Stimulated activated CD4-positive, alpha-beta T cell treated with anti-CD3 and anti-CD28 coated beads, Interleukin-12 subunit alpha, Interleukin-12 subunit beta, amount 100 ng/mL, for 48 hours (primary cell): ENCODE results near the gene RNF31.
A peak's percentile ranks its signal among the peaks of the same experiment; 100 is the strongest.

ENCODE experiments used
- DNase-seq, 3 donors: peaks; one replicate each; pipeline ENCODE4 v3.0.0-alpha.2; 2020; ENCODE audit warnings: low read depth in 2 of 3, low spot score in 1 of 3

RNF31 gene

GRCh38 chr14:24159777-24160498 lies 12.6 kb downstream of the RNF31 start:
- DNase-seq, result no peak

- DNase-seq, result no peak
Observed at GRCh38 chr14:24160499-24160849, 13.2 kb downstream of the RNF31 start.

GRCh38 chr14:24160850-24161804 lies 13.8 kb downstream of the RNF31 start, which contains the start of gene IRF9:
Gene IRF9, plus strand, starts transcription at chr14:24161265. Its CDS starts 880 bp downstream, at chr14:24162145.
- DNase-seq, result peak; percentile 92 to 100 (median 98)

- DNase-seq, result peak in 1 of 3 donors; percentile 26
Observed at GRCh38 chr14:24162093-24162492, 14.8 kb downstream of the RNF31 start.

- DNase-seq, result no peak
Observed at GRCh38 chr14:24164518-24164991, 17.3 kb downstream of the RNF31 start.

GRCh38 chr14:24165785-24166184 lies 18.5 kb downstream of the RNF31 start:
- DNase-seq, result no peak

GRCh38 chr14:24167469-24168114 lies 20.3 kb downstream of the RNF31 start:
- no peak for DNase-seq

- DNase-seq, result peak; percentile 33 to 60 (median 48)
Observed at GRCh38 chr14:24171422-24172260, 24.3 kb downstream of the RNF31 start, which contains the start of gene REC8. Gene REC8, plus strand, starts transcription at chr14:24172080. Its CDS starts 473 bp downstream, at chr14:24172553.

- no peak for DNase-seq
Observed at GRCh38 chr14:24172261-24172860, 25.1 kb downstream of the RNF31 start.

- DNase-seq, result no peak
Observed at GRCh38 chr14:24172871-24173281, 25.6 kb downstream of the RNF31 start.

- no peak for DNase-seq
Observed at GRCh38 chr14:24176599-24176998, 29.3 kb downstream of the RNF31 start.

GRCh38 chr14:24177041-24177825 lies 29.9 kb downstream of the RNF31 start:
- no peak for DNase-seq

- DNase-seq, result no peak
Observed at GRCh38 chr14:24177891-24178290, 30.6 kb downstream of the RNF31 start.

- DNase-seq, result no peak
Observed at GRCh38 chr14:24178399-24179178, 31.3 kb downstream of the RNF31 start.

GRCh38 chr14:24179294-24179960 lies 32.1 kb downstream of the RNF31 start:
- no peak for DNase-seq

- DNase-seq, result no peak
Observed at GRCh38 chr14:24179961-24180796, 32.9 kb downstream of the RNF31 start.
